ENCODE results near the gene SNX11. TPM values are rescaled to one million over a fixed set of nuclear protein-coding genes. Genes with fewer than 3 reads are reported as not detected.
"Not testable (repeated sequence)": the region's sequence is repeated elsewhere in the genome, so short reads cannot be mapped to it uniquely, and the experiment has no call there.

Gene SNX11
- total RNA-seq, 2 experiments from 2014 or later = 25.1 to 32.6 TPM

DNA sequence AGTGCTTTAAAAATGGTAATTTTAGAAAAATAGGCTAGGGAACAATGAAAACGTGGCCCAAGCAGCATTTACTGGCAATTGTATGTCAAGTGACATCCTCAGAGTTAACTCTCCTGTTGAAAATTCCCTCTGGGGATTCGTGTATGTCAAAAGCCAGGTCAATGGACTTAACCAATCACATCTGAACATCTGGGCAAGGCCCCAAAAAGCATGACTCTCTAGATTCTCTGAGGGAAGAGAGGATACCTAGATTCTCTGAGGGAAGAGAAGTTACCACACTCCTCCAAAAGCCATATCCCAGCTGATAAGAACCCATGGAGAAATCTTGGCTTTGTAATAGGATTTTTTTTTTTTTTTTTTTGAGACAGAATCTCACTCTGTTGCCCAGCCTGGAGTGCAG, 35.9 kb upstream of the SNX11 start:
- no peaks in the 10 kb centered on the region for H3K9me3 Mint-ChIP-seq (ENCODE audit: low read depth)
- DNase-seq (no peak), ATAC-seq (no peak)
- H3K4me1 Mint-ChIP-seq = no peaks in the 10 kb centered on the region
- H3K4me3 Mint-ChIP-seq = no peak overlapping the region
- peaks cover 19% of the 10 kb centered on the region for H3K36me3 Mint-ChIP-seq
- no peak overlapping the region for H3K27ac Mint-ChIP-seq
- CTCF ChIA-PET = interaction anchor here (1.0 to 11.1 kb wide), 6 partner anchors 9 to 43 kb away, joined by 3 to 191 read pairs (median 6); partner anchors contain the start of gene NFE2L1
- no peaks in the 10 kb centered on the region for H3K27me3 Mint-ChIP-seq

DNA sequence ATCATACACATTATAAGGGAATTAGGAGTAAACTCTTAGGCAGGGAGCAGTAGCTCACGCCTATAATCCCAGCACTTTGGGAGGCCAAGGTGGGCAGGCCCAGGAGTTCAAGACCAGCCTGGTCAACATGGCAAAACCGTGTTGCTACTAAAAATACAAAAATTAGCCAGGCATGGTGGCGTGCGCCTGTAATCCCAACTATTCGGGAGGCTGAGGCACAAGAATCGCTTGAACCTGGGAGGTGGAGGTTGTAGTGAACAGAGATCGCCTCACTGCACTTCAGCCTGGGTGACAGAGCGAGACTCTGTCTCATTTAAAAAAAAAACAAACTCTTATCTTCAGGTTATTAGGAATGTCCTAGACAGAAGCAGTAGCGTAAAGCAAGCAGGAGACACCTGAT, 34.8 kb upstream of the SNX11 start:
- H3K9me3 Mint-ChIP-seq (ENCODE audit: low read depth); H3K27ac Mint-ChIP-seq; H3K4me3 Mint-ChIP-seq; H3K4me1 Mint-ChIP-seq; DNase-seq; H3K27me3 Mint-ChIP-seq; ATAC-seq: not testable (repeated sequence)
- CTCF ChIA-PET = interaction anchor here (1.0 to 11.1 kb wide), 14 partner anchors 8 to 520 kb away, joined by 3 to 191 read pairs (median 6); partner anchors contain the start of genes HOXB5 and NFE2L1
- peaks cover 17% of the 10 kb centered on the region for H3K36me3 Mint-ChIP-seq

DNA sequence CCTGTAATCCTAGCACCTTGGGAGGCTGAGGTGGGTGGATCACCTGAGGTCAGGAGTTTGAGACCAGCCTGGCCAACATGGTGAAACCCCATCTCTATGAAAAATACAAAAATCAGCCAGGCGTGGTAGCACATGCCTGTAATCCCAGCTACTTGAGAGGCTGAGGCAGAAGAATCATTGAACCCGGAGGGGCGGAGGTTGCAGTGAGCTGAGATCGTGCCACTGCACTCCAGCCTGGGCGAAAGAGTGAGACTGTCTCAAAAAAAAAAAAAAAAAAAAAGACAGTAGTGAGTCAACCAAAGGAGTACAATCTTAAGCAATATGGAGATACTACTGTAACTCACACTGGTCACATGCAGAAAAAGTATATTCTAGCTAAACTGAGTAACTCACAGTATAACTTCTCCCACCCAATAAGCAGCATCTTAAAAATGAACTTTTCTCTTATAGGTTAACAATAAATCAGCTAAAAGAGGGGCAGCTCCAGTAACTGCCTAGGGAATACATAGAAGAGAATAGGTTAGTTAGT, 33.9 kb upstream of the SNX11 start:
- H3K27me3 Mint-ChIP-seq; DNase-seq; H3K9me3 Mint-ChIP-seq (ENCODE audit: low read depth); H3K4me3 Mint-ChIP-seq; H3K4me1 Mint-ChIP-seq; ATAC-seq; H3K27ac Mint-ChIP-seq: not testable (repeated sequence)
- CTCF ChIA-PET = interaction anchor here (0.7 to 11.1 kb wide), 22 partner anchors 10 to 750 kb away, joined by 3 to 191 read pairs (median 5); partner anchors contain the start of genes HOXB5 and NFE2L1
- peaks cover 17% of the 10 kb centered on the region for H3K36me3 Mint-ChIP-seq

DNA sequence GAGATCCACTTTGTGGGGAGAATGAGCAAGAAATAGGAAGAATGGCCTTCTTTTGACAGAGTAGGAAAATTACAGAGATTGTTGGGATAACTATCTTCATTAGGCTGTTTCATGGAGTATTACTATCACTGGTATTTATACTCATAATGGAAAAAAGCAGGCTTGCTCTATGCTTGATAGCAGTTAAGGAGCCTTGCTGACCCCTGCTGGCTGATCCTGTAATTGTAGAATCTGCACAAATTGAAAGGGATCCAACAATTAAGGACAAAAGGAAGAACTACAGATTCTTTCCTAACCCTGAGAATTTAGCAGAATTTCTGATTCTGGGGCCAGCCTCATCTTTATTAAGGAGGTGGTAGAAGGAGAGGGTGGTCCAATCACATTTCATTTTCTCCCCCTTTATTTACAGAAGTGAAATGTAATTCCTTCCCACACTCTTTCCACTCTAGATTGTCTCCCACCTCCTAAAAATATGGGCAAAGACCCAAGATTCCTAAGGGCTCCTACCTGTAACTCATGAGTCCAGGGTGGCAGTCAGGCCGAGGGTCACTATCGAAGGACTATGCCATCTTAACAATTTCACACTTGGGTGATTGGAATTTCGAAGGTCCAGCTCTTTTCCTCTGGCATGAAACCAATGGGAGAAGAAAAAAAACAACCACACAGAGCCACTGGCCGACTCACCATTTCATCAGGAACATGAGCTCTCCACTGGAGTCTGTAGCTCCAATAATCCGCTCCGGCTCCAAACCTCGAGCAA, 33.1 kb upstream of the SNX11 start:
- DNase-seq = peak; percentile 83
- Mint-ChIP-seq H3K36me3 (peaks cover 17% of the 10 kb centered on the region), H3K9me3 (ENCODE audit: low read depth) (no peaks in the 10 kb centered on the region), H3K27ac (no peak overlapping the region), H3K4me1 (no peaks in the 10 kb centered on the region), H3K4me3 (no peak overlapping the region), H3K27me3 (no peaks in the 10 kb centered on the region)
- peak; percentile 84 for ATAC-seq
- CTCF ChIA-PET = interaction anchor here (0.8 to 11.1 kb wide), 24 partner anchors 10 to 522 kb away, joined by 3 to 191 read pairs (median 5); partner anchors contain the start of genes HOXB5 and NFE2L1

GRCh38 chr17:48077152-48077551, 30.4 kb upstream of the SNX11 start:
- H3K4me1 Mint-ChIP-seq; ATAC-seq; H3K27me3 Mint-ChIP-seq; H3K27ac Mint-ChIP-seq; H3K4me3 Mint-ChIP-seq; H3K9me3 Mint-ChIP-seq (ENCODE audit: low read depth); DNase-seq: not testable (repeated sequence)
- peaks cover 15% of the 10 kb centered on the region for H3K36me3 Mint-ChIP-seq
- CTCF ChIA-PET = interaction anchor here (0.8 to 11.1 kb wide), 5 partner anchors 24 to 49 kb away, joined by 3 to 191 read pairs (median 6); partner anchors contain the start of genes CBX1 and NFE2L1

GRCh38 chr17:48081858-48082257, 25.7 kb upstream of the SNX11 start:
- H3K4me1 Mint-ChIP-seq = peaks cover 12% of the 10 kb centered on the region
- DNase-seq (no peak), ATAC-seq (no peak)
- CTCF ChIA-PET = interaction anchor here (1.2 to 11.1 kb wide), 13 partner anchors 9 to 511 kb away, joined by 3 to 191 read pairs (median 21); partner anchors contain the start of genes CBX1, HOXB5, NFE2L1 and SNX11
- no peaks in the 10 kb centered on the region for H3K9me3 Mint-ChIP-seq (ENCODE audit: low read depth)
- no peak overlapping the region for H3K27ac Mint-ChIP-seq
- no peaks in the 10 kb centered on the region for H3K27me3 Mint-ChIP-seq
- no peak overlapping the region for H3K4me3 Mint-ChIP-seq
- H3K36me3 Mint-ChIP-seq = no peaks in the 10 kb centered on the region

DNA sequence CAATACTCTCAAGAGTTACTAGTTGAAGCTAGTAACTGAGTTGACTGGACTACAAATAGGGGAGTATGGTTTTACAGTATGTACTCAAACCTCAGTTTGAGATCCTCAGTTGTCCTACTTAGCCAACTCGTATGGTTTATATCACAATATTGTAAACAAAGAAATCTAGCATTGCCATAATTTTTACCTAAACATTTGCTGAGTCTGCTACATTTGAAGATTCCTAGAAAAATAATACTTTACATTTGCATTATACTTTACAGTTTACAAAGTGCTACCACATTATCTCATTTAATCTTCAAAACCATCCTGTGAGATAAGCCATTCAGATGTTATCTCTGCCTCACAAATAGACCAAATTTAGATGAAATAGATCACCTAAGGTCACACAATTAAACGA, 22.6 kb upstream of the SNX11 start:
- H3K27me3 Mint-ChIP-seq = no peaks in the 10 kb centered on the region
- DNase-seq = no peak
- CTCF ChIA-PET = interaction anchor here (1.5 to 9.2 kb wide), 2 partner anchors 47 to 58 kb away, joined by 5 to 113 read pairs; no protein-coding TSS in a partner anchor
- peaks cover 12% of the 10 kb centered on the region for H3K4me1 Mint-ChIP-seq
- no peak overlapping the region for H3K27ac Mint-ChIP-seq
- no peaks in the 10 kb centered on the region for H3K9me3 Mint-ChIP-seq (ENCODE audit: low read depth)
- no peak overlapping the region for H3K4me3 Mint-ChIP-seq
- no peak for ATAC-seq
- H3K36me3 Mint-ChIP-seq = no peaks in the 10 kb centered on the region

GRCh38 chr17:48093341-48094045, 14.1 kb upstream of the SNX11 start:
- Mint-ChIP-seq H3K27me3 (no peaks in the 10 kb centered on the region), H3K9me3 (ENCODE audit: low read depth) (no peaks in the 10 kb centered on the region), H3K4me1 (peaks cover 13% of the 10 kb centered on the region), H3K27ac (no peak overlapping the region), H3K4me3 (no peak overlapping the region), H3K36me3 (peaks cover 3% of the 10 kb centered on the region)
- DNase-seq = no peak
- CTCF ChIA-PET = interaction anchor here (0.7 to 2.0 kb wide), 4 partner anchors 9 to 26 kb away, joined by 3 to 8 read pairs (median 4); no protein-coding TSS in a partner anchor
- ATAC-seq = no peak

DNA sequence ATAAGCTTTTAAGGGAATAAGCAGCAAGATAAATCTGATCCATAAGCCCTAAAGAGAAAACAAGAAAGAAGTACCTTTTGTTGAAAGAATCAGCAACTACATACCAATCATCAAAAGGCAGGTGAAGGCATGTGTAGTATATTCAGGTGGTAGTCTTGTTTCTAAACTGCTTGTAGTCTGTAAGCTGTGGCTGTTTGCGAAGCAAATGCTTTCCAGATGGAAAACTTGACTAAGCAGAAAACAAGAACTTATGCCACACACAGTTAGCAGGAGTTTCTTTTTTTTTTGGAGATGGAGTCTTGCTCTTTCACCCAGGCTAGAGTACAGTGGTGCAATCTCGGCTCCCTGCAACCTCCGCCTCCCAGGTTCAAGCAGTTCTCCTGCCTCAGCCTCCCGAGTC, 12.0 kb upstream of the SNX11 start:
- no peak for DNase-seq
- H3K4me1 Mint-ChIP-seq = peaks cover 24% of the 10 kb centered on the region
- H3K9me3 Mint-ChIP-seq (ENCODE audit: low read depth) = no peaks in the 10 kb centered on the region
- H3K27ac Mint-ChIP-seq = no peak overlapping the region
- no peak for ATAC-seq
- no peaks in the 10 kb centered on the region for H3K27me3 Mint-ChIP-seq
- H3K4me3 Mint-ChIP-seq = no peak overlapping the region
- CTCF ChIA-PET = interaction anchor here (0.9 to 10.5 kb wide), 5 partner anchors 12 to 498 kb away, joined by 3 to 69 read pairs (median 4); partner anchors contain the start of genes HOXB5 and SNX11
- H3K36me3 Mint-ChIP-seq = peaks cover 5% of the 10 kb centered on the region

- Mint-ChIP-seq H3K4me1 (peaks cover 54% of the 10 kb centered on the region), H3K27ac (no peak overlapping the region), H3K36me3 (peaks cover 12% of the 10 kb centered on the region), H3K9me3 (ENCODE audit: low read depth) (no peaks in the 10 kb centered on the region), H3K4me3 (peak overlapping the region; percentile 91), H3K27me3 (no peaks in the 10 kb centered on the region)
- ATAC-seq (no peak), DNase-seq (no peak)
- CTCF ChIA-PET = interaction anchor here (1.2 to 10.5 kb wide), 8 partner anchors 8 to 75 kb away, joined by 3 to 69 read pairs (median 10); partner anchors contain the start of genes NFE2L1 and SNX11
These were observed 7.4 kb upstream of the SNX11 start for GRCh38 chr17:48100160-48100559.

DNA sequence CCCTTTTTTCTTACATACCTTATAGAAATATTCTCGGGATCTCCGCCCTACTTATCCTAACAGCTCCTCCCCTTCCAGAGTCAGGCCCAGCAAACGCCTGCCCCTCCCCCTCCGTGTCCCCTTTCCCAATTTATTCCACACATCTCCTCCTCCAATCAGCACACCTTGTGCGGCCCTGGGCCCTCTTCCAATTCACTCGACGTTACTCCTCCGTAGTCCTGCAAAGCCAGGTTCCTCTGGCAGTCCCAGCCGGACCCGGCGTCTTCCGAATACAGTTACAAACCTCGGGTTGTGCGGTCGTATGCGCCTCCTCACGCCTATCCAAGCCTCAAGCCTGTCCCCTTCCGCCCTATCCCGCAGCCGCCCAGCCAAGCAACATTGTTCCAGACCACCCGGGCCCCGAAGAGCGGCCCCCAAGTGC, 7.0 kb upstream of the SNX11 start:
- CTCF ChIA-PET = interaction anchor here (1.0 to 10.5 kb wide), 9 partner anchors 12 to 75 kb away, joined by 3 to 69 read pairs (median 7); partner anchors contain the start of gene NFE2L1
- Mint-ChIP-seq H3K9me3 (ENCODE audit: low read depth) (no peaks in the 10 kb centered on the region), H3K27me3 (no peaks in the 10 kb centered on the region), H3K36me3 (peaks cover 12% of the 10 kb centered on the region), H3K4me3 (peak overlapping the region; percentile 91), H3K27ac (peak overlapping the region; percentile 88), H3K4me1 (peaks cover 52% of the 10 kb centered on the region)
- ATAC-seq (no peak), DNase-seq (no peak)

DNA sequence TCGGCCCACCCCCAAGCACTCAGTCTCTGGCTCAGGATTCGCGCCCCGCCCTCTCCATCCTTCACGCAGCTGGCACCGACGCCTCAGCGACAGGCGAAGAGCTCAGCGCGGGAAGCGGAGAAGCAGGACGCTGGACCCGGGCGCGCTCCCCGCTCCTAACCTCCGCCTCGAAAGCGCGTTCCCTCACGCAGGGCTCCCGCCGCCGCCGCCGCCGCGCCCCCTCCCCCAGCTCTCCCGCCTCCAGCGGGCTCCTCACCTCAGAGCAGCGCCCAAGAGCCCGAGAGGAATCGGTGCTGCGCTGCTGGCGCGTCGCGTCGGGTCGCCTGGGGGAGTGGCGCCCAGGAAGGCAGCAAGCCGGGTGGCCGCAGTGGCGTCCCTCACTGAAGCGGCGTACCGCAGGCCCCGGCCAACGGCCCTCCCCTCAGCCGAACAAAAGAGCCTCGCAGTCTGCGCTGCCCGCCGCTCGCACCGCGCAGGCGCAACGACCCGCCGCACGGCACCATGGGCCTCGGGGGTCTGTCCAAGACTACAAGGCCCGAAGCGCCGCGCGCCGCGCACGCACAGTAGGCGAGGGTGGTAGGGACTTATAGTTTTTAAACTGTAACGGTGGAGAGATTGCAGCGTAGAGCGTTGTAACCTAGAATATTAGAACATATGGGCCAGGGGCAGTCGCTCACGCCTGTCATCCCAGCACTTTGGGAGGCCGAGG, 6.4 kb upstream of the SNX11 start, which contains the start of gene CBX1:
CBX1 (minus strand) TSS at position 467 of the 709 bp plus-strand sequence. CDS start 24,474 bp downstream, outside the sequence.
- CTCF ChIA-PET = interaction anchor here (1.0 to 10.5 kb wide), 7 partner anchors 11 to 76 kb away, joined by 3 to 69 read pairs (median 9); partner anchors contain the start of gene NFE2L1
- Mint-ChIP-seq H3K36me3 (peaks cover 11% of the 10 kb centered on the region), H3K9me3 (ENCODE audit: low read depth) (no peaks in the 10 kb centered on the region), H3K4me3 (peak within 1 kb of the TSS; percentile 91), H3K27ac (peak within 1 kb of the TSS; percentile 88), H3K4me1 (peaks cover 49% of the 10 kb centered on the region), H3K27me3 (no peaks in the 10 kb centered on the region)
- ATAC-seq (peak; percentile 97), DNase-seq (peak; percentile 97)
